Neural progenitor cell (in vitro differentiated cells): ENCODE data around the gene SLC44A5.

Experiments used
- CTCF ChIP-seq: fragments of 200-600 bp; sonication (generic); IDR thresholded peaks from 2 replicates; pipeline ENCODE4 v1.5.1; 2017; ENCODE audit warnings: antibody characterized with exemption, mild to moderate bottlenecking
- EZH2 ChIP-seq: fragments of 200-600 bp; sonication (generic); IDR thresholded peaks from 2 replicates; pipeline ENCODE4 v1.6.1; 2017; ENCODE audit warnings: antibody characterized with exemption, mild to moderate bottlenecking, moderate library complexity
- EZH2phosphoT487 ChIP-seq: fragments of 200-600 bp; sonication (generic); IDR thresholded peaks from 2 replicates; pipeline ENCODE4 v1.6.1; 2017; ENCODE audit warnings: antibody characterized with exemption

- no peak for TF ChIP-seq CTCF
- no peak for TF ChIP-seq EZH2phosphoT487
- no peak for TF ChIP-seq EZH2
Observed at GRCh38 chr1:75202751-75203150, 408.2 kb downstream of the SLC44A5 start.
